ENCODE data around the gene TMEM11. TPM values are rescaled to one million over a fixed set of nuclear protein-coding genes. Genes with fewer than 3 reads are reported as not detected.

The TMEM11 gene
- total RNA-seq, 1 experiment from 2014 or later: 23.4 TPM

GRCh38 chr17:21172846-21173245, 41.1 kb downstream of the TMEM11 start:
- intact Hi-C loops (cut with micrococcal nuclease; ENCODE audit: unreplicated experiment) (no loop called here), in situ Hi-C loops (cut with HindIII; ENCODE audit: low pct_unique_long_range_greater_than_20kb, low sequenced_read_pairs) (no loop called here)
- no peaks in the 10 kb centered on the region for H3K9me3 ChIP-seq (ENCODE audit: control insufficient read depth, insufficient read depth, low read depth, low read length)
- no peak overlapping the region for H3K4me3 ChIP-seq (ENCODE audit: low read depth in 2 of 2, low read length in 2 of 2)
- ATAC-seq (no peak), DNase-seq (ENCODE audit: low read depth, low spot score) (no peak)
- no peaks in the 10 kb centered on the region for H3K27me3 ChIP-seq (ENCODE audit: control insufficient read depth, insufficient read depth, low read length)
- ChIA-PET POLR2A (no interaction called here), CTCF (no interaction called here)
- BruUV-seq (replicated peaks): no TSS peak
- TF ChIP-seq SIN3A (IDR thresholded peaks at IDR 0.05; ENCODE audit: borderline replicate concordance, insufficient read depth, low read depth, low read length): no peak
- no peak for TF ChIP-seq POLR2AphosphoS5 (IDR thresholded peaks at IDR 0.05; ENCODE audit: low read depth, low read length)
- no peak for TF ChIP-seq TCF7L2 (IDR thresholded peaks at IDR 0.05; ENCODE audit: low read depth, low read length)
- no peak for TF ChIP-seq CTCF (IDR thresholded peaks at IDR 0.05)
- no peak for TF ChIP-seq REST (IDR thresholded peaks at IDR 0.05; ENCODE audit: insufficient read depth in 1 of 2, low read depth in 2 of 2, low read length in 1 of 2)
- no peaks in the 10 kb centered on the region; the same call in 1 of the 2 replicates for H3K4me1 ChIP-seq (ENCODE audit: control insufficient read depth, insufficient read depth, low read length)
- H3K36me3 ChIP-seq (ENCODE audit: control insufficient read depth, insufficient read depth, low read length): no peaks in the 10 kb centered on the region
- no peak overlapping the region for H3K27ac ChIP-seq (ENCODE audit: low read length)

DNA sequence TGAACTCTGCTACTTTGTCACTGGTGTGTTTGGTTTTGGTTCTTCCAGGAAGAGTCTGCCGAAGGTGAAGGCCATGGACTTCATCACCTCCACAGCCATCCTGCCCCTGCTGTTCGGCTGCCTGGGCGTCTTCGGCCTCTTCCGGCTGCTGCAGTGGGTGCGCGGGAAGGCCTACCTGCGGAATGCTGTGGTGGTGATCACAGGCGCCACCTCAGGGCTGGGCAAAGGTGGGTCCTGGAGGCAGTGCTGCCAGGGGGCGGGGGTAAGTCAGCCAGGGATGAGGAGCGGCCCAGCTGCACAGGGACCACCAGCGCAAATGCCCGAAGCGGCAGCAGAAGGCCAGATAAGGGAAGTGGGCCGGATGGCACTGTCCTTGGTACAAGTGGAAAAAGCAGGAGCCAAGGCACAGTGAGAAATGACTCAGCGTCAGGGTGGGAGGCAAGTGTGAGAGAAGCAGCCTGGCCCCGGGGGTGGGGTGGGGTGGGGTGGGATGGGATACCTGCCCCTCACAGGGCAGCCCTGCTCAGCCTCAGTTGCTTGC, 41.9 kb downstream of the TMEM11 start:
- Histone ChIP-seq H3K4me1 (ENCODE audit: control insufficient read depth, insufficient read depth, low read length) (no peaks in the 10 kb centered on the region; the same call in 1 of the 2 replicates), H3K27ac (ENCODE audit: low read length) (no peak overlapping the region), H3K36me3 (ENCODE audit: control insufficient read depth, insufficient read depth, low read length) (no peaks in the 10 kb centered on the region), H3K9me3 (ENCODE audit: control insufficient read depth, insufficient read depth, low read depth, low read length) (no peaks in the 10 kb centered on the region), H3K27me3 (ENCODE audit: control insufficient read depth, insufficient read depth, low read length) (no peaks in the 10 kb centered on the region), H3K4me3 (ENCODE audit: low read depth in 2 of 2, low read length in 2 of 2) (no peak overlapping the region)
- ChIA-PET POLR2A (no interaction called here), CTCF (no interaction called here)
- DNase-seq (ENCODE audit: low read depth, low spot score) (no peak), ATAC-seq (no peak)
- no TSS peak for BruUV-seq (replicated peaks)
- in situ Hi-C loops (cut with HindIII; ENCODE audit: low pct_unique_long_range_greater_than_20kb, low sequenced_read_pairs) (no loop called here), intact Hi-C loops (cut with micrococcal nuclease; ENCODE audit: unreplicated experiment) (no loop called here)
- TF ChIP-seq POLR2AphosphoS5 (IDR thresholded peaks at IDR 0.05; ENCODE audit: low read depth, low read length): no peak
- no peak for TF ChIP-seq TCF7L2 (IDR thresholded peaks at IDR 0.05; ENCODE audit: low read depth, low read length)
- no peak for TF ChIP-seq CTCF (IDR thresholded peaks at IDR 0.05)
- TF ChIP-seq SIN3A (IDR thresholded peaks at IDR 0.05; ENCODE audit: borderline replicate concordance, insufficient read depth, low read depth, low read length): no peak
- TF ChIP-seq REST (IDR thresholded peaks at IDR 0.05; ENCODE audit: insufficient read depth in 1 of 2, low read depth in 2 of 2, low read length in 1 of 2): no peak
